D721Med (cell line): Measurements from ENCODE around the gene MRC2.

Experiments used
- DNase-seq: peaks from one replicate; pipeline ENCODE4 v3.0.0; 2011; ENCODE audit warnings: low spot score; ENCODE audit not compliant: insufficient read length
- FAIRE-seq: peaks from 2 replicates; lab custom pipeline; 2011; peaks lifted over from hg19 to GRCh38; lab: Jason Lieb, UNC
- TF ChIP-seq, protein P1 (sequence below): IDR thresholded peaks from 2 replicates; pipeline ENCODE4 v1.5.1; 2012; ENCODE audit warnings: mild to moderate bottlenecking, control low read depth; ENCODE audit not compliant: insufficient read depth; ENCODE audit errors: missing control alignments

Gene MRC2

DNA sequence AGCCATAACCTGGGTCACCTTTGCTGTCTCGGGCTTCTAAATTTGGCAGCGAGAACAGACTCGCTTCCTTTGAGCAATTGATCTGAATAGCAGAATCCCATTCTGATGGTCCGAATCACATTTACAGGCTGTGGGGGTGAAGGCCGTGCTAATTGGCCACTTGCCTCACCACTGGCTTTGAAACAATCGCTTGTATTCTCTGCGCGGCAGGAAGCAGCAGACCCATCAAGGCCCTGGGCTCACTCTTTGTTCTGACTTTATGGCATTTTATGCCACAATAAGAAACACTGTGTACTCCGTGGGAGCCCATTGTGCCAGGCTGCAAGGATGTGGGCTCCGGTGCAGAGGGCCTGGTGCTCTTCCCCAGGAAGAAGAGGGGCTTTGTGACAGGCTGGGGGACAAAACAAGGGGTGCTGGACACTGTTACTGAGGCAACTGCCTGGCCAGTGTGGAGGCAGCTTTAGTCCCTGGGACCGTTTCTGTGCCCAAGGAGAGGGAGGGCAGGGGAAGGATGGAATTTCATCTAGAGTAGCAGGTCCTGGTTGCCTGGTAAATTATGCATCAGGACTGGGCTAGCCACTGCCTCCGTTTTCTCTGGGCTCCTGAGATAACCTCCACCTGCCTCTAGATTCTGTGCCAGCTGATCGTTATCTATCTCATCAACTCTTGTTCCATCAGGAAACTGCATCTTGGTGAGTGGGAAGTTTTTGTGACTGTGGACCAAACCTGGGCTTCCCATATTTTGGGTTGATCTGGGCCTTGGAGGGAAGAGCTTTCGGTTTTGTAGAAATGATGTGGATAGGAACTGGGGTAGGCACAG, 78.5 kb downstream of the MRC2 start:
- FAIRE-seq = no peak
- no peak for DNase-seq
- TF ChIP-seq, protein P1, sequence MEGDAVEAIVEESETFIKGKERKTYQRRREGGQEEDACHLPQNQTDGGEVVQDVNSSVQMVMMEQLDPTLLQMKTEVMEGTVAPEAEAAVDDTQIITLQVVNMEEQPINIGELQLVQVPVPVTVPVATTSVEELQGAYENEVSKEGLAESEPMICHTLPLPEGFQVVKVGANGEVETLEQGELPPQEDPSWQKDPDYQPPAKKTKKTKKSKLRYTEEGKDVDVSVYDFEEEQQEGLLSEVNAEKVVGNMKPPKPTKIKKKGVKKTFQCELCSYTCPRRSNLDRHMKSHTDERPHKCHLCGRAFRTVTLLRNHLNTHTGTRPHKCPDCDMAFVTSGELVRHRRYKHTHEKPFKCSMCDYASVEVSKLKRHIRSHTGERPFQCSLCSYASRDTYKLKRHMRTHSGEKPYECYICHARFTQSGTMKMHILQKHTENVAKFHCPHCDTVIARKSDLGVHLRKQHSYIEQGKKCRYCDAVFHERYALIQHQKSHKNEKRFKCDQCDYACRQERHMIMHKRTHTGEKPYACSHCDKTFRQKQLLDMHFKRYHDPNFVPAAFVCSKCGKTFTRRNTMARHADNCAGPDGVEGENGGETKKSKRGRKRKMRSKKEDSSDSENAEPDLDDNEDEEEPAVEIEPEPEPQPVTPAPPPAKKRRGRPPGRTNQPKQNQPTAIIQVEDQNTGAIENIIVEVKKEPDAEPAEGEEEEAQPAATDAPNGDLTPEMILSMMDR = no peak

DNA sequence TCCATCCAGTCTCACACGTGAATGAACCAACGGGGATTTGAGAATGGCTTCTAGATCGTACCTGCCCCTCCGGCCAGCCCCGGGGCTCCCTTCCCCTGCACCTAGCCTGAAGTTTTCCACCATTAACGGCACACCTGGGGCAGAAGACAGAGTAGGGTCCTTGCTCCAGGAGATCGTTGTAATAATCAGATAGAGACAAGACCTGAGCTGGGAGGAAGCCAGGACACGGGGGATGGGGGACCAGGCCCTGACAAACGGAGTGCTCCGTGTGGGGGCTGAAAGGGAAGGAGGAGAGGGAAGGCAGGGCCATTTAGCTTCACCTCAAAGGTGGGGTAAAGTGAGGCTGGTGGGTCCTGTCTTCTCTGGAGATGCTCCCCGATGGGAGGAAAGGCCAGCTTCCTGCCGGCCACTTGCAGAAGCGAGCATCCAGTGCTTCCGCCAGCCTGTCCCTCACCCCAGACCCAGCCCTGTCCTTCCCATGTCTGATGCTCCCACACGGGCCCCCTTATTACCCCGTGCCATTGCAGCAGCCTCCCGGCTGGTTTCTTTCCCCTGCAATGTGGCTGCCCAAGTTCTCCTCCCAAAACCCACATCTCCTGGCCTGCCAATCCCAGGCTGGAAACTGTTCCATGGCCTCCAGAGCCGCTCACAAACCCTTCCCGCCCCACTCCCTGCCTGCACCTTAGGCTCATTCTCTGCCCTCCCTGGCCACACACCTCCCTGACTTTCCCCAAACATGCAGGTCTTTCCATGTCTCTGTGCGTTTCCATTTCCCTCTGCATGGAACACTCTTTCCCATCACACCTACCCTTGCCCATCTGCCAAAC, 79.3 kb downstream of the MRC2 start:
- FAIRE-seq = no peak

DNA sequence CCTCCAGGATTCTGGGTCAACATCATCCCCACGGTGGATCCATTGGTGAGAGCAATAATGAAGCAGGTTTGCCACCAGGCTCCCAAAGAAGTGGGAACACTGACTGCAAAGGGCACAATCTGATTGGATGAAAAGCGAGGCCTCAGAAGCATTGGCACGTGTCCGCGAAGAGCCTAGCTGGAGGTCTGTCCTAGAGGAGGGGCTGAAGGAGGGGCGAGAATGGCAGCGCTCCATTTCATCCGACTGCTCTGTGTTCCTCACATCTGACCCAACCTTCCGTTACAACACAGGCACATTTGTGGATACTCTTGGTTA, 79.9 kb downstream of the MRC2 start:
- no peak for DNase-seq
- FAIRE-seq = no peak
- TF ChIP-seq, protein P1 = no peak

More for the DNA sequence above, 79.3 kb downstream of the MRC2 start:
- TF ChIP-seq, protein P1 = no peak
- no peak for DNase-seq

DNA sequence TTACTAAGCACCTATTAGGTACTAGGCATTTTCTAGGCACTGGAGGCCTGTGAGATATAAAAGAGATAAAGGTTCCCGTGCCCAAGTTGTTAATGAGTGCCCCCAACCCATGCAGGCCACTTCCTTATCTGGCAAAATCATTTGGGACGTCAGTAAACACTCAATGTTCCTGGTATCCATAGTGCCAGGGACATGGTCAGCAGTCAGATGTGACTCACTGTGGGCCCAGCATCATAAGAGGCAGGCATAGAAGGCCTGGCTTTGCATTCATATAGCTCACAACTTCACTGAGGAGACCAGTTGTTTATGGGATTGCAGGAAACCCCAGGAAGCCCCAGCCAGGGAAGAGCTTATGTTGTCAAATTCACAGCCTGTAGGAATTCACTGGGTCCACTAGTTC, 81.1 kb downstream of the MRC2 start:
- no peak for DNase-seq
- TF ChIP-seq, protein P1 = no peak
- no peak for FAIRE-seq

DNA sequence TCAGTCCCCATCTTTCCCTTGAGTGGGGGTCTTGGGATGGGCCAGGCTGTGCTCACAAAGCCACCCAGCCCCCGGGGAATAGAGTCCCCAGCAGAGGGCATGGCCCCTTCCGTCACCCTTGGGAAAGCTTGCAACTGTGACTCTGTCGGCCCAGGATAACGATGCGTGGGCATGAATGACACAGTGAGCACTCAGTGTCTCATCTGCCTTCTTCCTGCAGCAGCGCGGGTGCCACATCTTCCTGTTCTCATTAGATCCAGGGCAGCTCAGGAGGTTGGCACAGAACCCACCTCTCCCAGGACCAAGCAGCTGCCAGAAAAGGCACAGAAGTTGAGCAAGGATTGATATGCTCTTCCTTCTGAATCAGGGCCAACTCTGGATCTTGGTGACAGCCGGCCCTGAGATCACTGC, 84.7 kb downstream of the MRC2 start:
- TF ChIP-seq, protein P1 = no peak
- FAIRE-seq (no peak), DNase-seq (no peak)

DNA sequence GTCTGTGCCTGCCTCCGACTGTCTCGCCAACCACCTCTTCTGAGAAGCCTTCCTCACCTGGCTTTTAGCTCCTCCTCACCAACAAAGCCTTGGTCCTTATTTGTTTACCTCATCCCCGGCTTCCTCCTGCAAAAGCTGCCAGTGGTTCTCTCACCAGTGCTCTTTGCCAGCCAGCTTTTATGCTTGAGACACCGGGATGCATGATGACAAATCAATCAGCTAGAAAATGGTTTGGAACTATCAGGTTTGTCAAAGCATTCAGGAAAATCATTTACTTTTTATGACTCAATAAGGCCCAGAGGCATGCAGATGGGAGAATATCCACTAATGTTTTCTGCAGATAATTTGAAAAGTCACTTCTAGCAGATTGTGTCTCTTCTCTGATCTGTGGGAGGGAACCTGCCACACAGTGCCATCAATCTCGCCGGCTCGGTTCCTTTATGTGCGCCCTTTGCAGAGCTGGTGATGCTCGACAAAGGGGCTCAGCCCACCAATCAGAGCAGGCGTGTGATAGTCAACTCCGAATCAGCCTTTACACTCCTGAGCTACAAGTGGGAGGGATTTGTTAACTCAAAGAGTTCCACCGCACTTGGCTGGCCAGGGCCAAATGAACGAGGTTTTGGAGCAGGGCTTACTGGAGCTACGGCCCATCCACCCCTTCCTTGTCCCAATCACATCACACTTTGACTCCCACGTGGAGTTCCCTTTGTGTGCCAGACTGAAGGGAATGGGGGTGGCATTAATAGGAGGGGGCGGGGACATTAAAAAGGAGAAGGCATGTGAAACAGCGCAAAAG, 85.8 kb downstream of the MRC2 start:
- FAIRE-seq = no peak
- no peak for DNase-seq
- TF ChIP-seq, protein P1 = no peak
